ENCODE results near the gene MPEG1. TPM values are rescaled to one million over a fixed set of nuclear protein-coding genes. Genes with fewer than 3 reads are reported as not detected.

MPEG1 gene
- total and polyA plus RNA-seq, 9 of the 15 experiments (the other 6 are each of a cell fraction or from before 2014, with no cell fraction given), result 0.07 TPM; not detected in 8

- intact Hi-C loops (cut with micrococcal nuclease), result no loop called here
- Histone ChIP-seq H3K9ac (ENCODE audit: insufficient read depth in 1 of 2, low read depth in 2 of 2, low read length in 2 of 2) (no peak overlapping the region), H3K4me3 (no peak overlapping the region), H3K27ac (ENCODE audit: extremely low read depth, low read depth, low read length) (no peak overlapping the region), H3K79me2 (ENCODE audit: control insufficient read depth, insufficient read depth, low read length) (no peaks in the 10 kb centered on the region), H3K4me2 (ENCODE audit: insufficient read depth, low read length) (no peak overlapping the region), H3K9me3 (replicated peaks; ENCODE audit: control insufficient read depth, insufficient read depth, low read depth, low read length) (no peaks in the 10 kb centered on the region), H4K20me1 (replicated peaks; ENCODE audit: control insufficient read depth, insufficient read depth, low read length) (no peaks in the 10 kb centered on the region), H3K36me3 (ENCODE audit: control insufficient read depth, insufficient read depth, low read length) (no peaks in the 10 kb centered on the region), H3K27me3 (ENCODE audit: control insufficient read depth in 2 of 2, insufficient read depth in 2 of 2, low read length in 2 of 2) (peaks cover 10 to 20% of the 10 kb centered on the region in 2 experiments), H3K4me1 (replicated peaks in 1 of 2; ENCODE audit: control insufficient read depth in 2 of 2, insufficient read depth in 2 of 2, low read length in 2 of 2) (peaks cover 0 to 2% of the 10 kb centered on the region in 2 experiments; a peak in 1 of 5 replicates), H3K9me1 (ENCODE audit: control insufficient read depth, insufficient read depth, low read length) (no peaks in the 10 kb centered on the region), H2AFZ (ENCODE audit: low read depth, low read length) (no peak overlapping the region)
- FAIRE-seq (no peak), ATAC-seq (no peak), DNase-seq (ENCODE audit: extremely low read depth in 1 of 4, low spot score in 3 of 4) (no peak)
- BruUV-seq (replicated peaks), result no TSS peak
- CTCF ChIA-PET (ENCODE audit: low intra/inter-chr PET ratio), result no interaction called here
- POLR2A ChIA-PET, result no interaction called here
- WGBS (ENCODE audit: insufficient coverage, low coverage, missing lambda C conversion rate), result 22% methylated on average over 3 of the region's 4 CpGs
- in situ Hi-C loops (cut with MboI), result no loop called here
- TF ChIP-seq NFE2 (IDR thresholded peaks at IDR 0.05; ENCODE audit: low read depth) (no peak), CCNT2 (IDR thresholded peaks at IDR 0.05; ENCODE audit: borderline replicate concordance, extremely low read depth, insufficient read length, low read depth, low read length) (no peak), MTA2 (IDR thresholded peaks at IDR 0.05; ENCODE audit: low read depth) (no peak), CREB1 (IDR thresholded peaks at IDR 0.05) (no peak), CREB1 (CRISPR knock-in tag; IDR thresholded peaks at IDR 0.05) (no peak), ZNF274 (IDR thresholded peaks at IDR 0.05; ENCODE audit: borderline replicate concordance, low read depth, low read length) (no peak), FUS (optimal IDR thresholded peaks at IDR 0.05; ENCODE audit: low read depth, low read length) (no peak), HDAC8 (tag; IDR thresholded peaks at IDR 0.05) (no peak), THAP12 (CRISPR knock-in tag; IDR thresholded peaks at IDR 0.05) (no peak), BRD9 (IDR thresholded peaks at IDR 0.05; ENCODE audit: low read depth, partially characterized antibody) (no peak), CBFA2T3 (IDR thresholded peaks at IDR 0.05) (no peak), DIDO1 (tag; IDR thresholded peaks at IDR 0.05; ENCODE audit: low read depth) (no peak), CSDE1 (IDR thresholded peaks at IDR 0.05) (no peak), TEAD1 (CRISPR knock-in tag; IDR thresholded peaks at IDR 0.05) (no peak), CXXC5 (CRISPR knock-in tag; IDR thresholded peaks at IDR 0.05) (no peak), HDAC3 (IDR thresholded peaks at IDR 0.05; ENCODE audit: borderline replicate concordance, partially characterized antibody) (no peak), ZNF133 (CRISPR knock-in tag; IDR thresholded peaks at IDR 0.05) (no peak)
- TF ChIP-seq, protein P1, sequence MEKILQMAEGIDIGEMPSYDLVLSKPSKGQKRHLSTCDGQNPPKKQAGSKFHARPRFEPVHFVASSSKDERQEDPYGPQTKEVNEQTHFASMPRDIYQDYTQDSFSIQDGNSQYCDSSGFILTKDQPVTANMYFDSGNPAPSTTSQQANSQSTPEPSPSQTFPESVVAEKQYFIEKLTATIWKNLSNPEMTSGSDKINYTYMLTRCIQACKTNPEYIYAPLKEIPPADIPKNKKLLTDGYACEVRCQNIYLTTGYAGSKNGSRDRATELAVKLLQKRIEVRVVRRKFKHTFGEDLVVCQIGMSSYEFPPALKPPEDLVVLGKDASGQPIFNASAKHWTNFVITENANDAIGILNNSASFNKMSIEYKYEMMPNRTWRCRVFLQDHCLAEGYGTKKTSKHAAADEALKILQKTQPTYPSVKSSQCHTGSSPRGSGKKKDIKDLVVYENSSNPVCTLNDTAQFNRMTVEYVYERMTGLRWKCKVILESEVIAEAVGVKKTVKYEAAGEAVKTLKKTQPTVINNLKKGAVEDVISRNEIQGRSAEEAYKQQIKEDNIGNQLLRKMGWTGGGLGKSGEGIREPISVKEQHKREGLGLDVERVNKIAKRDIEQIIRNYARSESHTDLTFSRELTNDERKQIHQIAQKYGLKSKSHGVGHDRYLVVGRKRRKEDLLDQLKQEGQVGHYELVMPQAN (IDR thresholded peaks at IDR 0.05; ENCODE audit: borderline replicate concordance), result no peak
These were observed 12.3 kb downstream of the MPEG1 start for GRCh38 chr11:59200423-59200746.
